B cell (primary cell): Measurements from ENCODE around the gene ABCA1.

Experiments used
- CTCF ChIP-seq: fragments of 200-600 bp; IDR thresholded peaks from one replicate; pipeline ENCODE4 v1.8.0; 2022; ENCODE audit warnings: antibody characterized with exemption, mild to moderate bottlenecking
- EZH2 ChIP-seq: IDR thresholded peaks from 2 replicates; pipeline ENCODE4 v1.6.1; 2012; ENCODE audit warnings: borderline replicate concordance, low read depth, mild to moderate bottlenecking, moderate library complexity, low read length; ENCODE audit not compliant: insufficient read depth, poor library complexity, severe bottlenecking

GRCh38 chr9:104836767-104837166, 91.2 kb downstream of the ABCA1 start:
- no peak for TF ChIP-seq CTCF
- no peak for TF ChIP-seq EZH2
